SK-N-MC (cell line): ENCODE data around the gene SMIM12.

Experiments
- DNase-seq: peaks from one replicate; pipeline ENCODE4 v3.0.0-alpha.2; 2011; ENCODE audit warnings: low read depth, low spot score
- H3K27ac ChIP-seq: fragments of 200-600 bp; sonication (generic); 2 replicates; pipeline ENCODE4 v1.5.1; 2016; ENCODE audit warnings: mixed run types
- H3K36me3 ChIP-seq: fragments of 200-600 bp; sonication (generic); 2 replicates; pipeline ENCODE4 v1.6.1; 2017; ENCODE audit warnings: antibody characterized with exemption, low read length, mixed read lengths; ENCODE audit not compliant: insufficient read depth
- H3K4me3 ChIP-seq: fragments of 200-600 bp; sonication (generic); 2 replicates; pipeline ENCODE4 v1.5.1; 2016
- H3K9ac ChIP-seq: fragments of 200-600 bp; sonication (generic); 2 replicates; pipeline ENCODE4 v1.8.0; 2017; ENCODE audit warnings: mixed run types, mixed read lengths; ENCODE audit not compliant: insufficient read length
- H3K9me3 ChIP-seq: fragments of 200-600 bp; sonication (generic); 2 replicates; pipeline ENCODE4 v1.6.1; 2017; ENCODE audit warnings: low read depth, mild to moderate bottlenecking, antibody characterized with exemption, low read length, moderate library complexity, mixed read lengths
- EZH2 ChIP-seq: fragments of 200-600 bp; sonication (generic); IDR thresholded peaks from one replicate; pipeline ENCODE4 v1.6.1; 2017; ENCODE audit warnings: antibody characterized with exemption
- FOXP2 ChIP-seq: optimal IDR thresholded peaks from 2 replicates; pipeline ENCODE3; 2011; ENCODE audit warnings: mild to moderate bottlenecking, moderate library complexity; ENCODE audit not compliant: insufficient read depth; ENCODE audit errors: extremely low read length, control extremely low read depth
- POLR2AphosphoS5 ChIP-seq: IDR thresholded peaks from 2 replicates; pipeline ENCODE4 v1.6.1; 2012; ENCODE audit warnings: mild to moderate bottlenecking, low read depth, low read length, borderline replicate concordance

SMIM12 gene

GRCh38 chr1:34856697-34857096 is 2.9 kb downstream of the SMIM12 start:
- H3K9ac ChIP-seq = no peak overlapping the region
- DNase-seq = no peak
- peaks cover 14% of the 10 kb centered on the region for H3K36me3 ChIP-seq
- TF ChIP-seq POLR2AphosphoS5 (no peak), FOXP2 (no peak), EZH2 (no peak)
- H3K4me3 ChIP-seq = no peak overlapping the region
- no peaks in the 10 kb centered on the region for H3K9me3 ChIP-seq
- H3K27ac ChIP-seq = no peak overlapping the region

- Histone ChIP-seq H3K9ac (no peak overlapping the region), H3K9me3 (no peaks in the 10 kb centered on the region), H3K27ac (peak overlapping the region; percentile 26; the same call in 1 of the 2 replicates), H3K36me3 (peaks cover 14% of the 10 kb centered on the region), H3K4me3 (no peak overlapping the region)
- TF ChIP-seq POLR2AphosphoS5 (no peak), EZH2 (no peak)
- peak; percentile 83 for DNase-seq
These were observed 6.8 kb downstream of the SMIM12 start for GRCh38 chr1:34852677-34853217.

- DNase-seq = no peak
- Histone ChIP-seq H3K36me3 (peaks cover 14% of the 10 kb centered on the region), H3K9me3 (no peaks in the 10 kb centered on the region), H3K27ac (no peak overlapping the region), H3K9ac (no peak overlapping the region), H3K4me3 (no peak overlapping the region)
- TF ChIP-seq FOXP2 (no peak), EZH2 (no peak)
These were observed 8.0 kb downstream of the SMIM12 start for GRCh38 chr1:34851431-34852105.

DNA sequence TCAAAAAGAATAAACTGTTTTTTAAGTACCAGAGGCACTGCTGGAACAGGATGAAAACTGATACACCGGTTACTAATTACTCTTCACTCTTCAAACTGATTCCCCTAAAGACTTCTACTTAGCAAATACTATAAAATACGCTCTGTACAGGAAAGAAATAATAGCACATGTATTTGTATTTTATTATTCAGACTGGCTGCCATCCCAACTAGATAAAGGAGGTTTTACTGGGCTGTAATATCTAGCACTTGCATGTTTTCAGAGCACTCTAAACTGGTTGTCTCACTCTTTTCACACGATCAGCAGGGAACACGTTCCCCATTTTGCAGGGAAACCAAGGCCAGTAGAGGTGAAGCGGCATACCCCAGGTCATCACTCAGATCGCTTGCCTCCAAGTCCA is 9.2 kb downstream of the SMIM12 start:
- Histone ChIP-seq H3K36me3 (peaks cover 9% of the 10 kb centered on the region), H3K27ac (no peak overlapping the region), H3K9ac (no peak overlapping the region), H3K4me3 (no peak overlapping the region), H3K9me3 (no peaks in the 10 kb centered on the region)
- DNase-seq = no peak
- TF ChIP-seq EZH2 (no peak), POLR2AphosphoS5 (no peak), FOXP2 (no peak)

GRCh38 chr1:34847094-34847493 is 12.5 kb downstream of the SMIM12 start:
- TF ChIP-seq POLR2AphosphoS5 (no peak), EZH2 (no peak), FOXP2 (no peak)
- Histone ChIP-seq H3K36me3 (no peaks in the 10 kb centered on the region), H3K9ac (no peak overlapping the region)

GRCh38 chr1:34846265-34846664 is 13.3 kb downstream of the SMIM12 start:
- no peak overlapping the region for H3K27ac ChIP-seq
- no peak overlapping the region for H3K9ac ChIP-seq

More at GRCh38 chr1:34847094-34847493, 12.5 kb downstream of the SMIM12 start:
- no peak overlapping the region for H3K27ac ChIP-seq
- no peak overlapping the region for H3K4me3 ChIP-seq
- no peaks in the 10 kb centered on the region for H3K9me3 ChIP-seq
- DNase-seq = no peak

GRCh38 chr1:34845131-34845901 is 14.2 kb downstream of the SMIM12 start:
- TF ChIP-seq EZH2 (no peak), FOXP2 (no peak), POLR2AphosphoS5 (no peak)

More at GRCh38 chr1:34846265-34846664, 13.3 kb downstream of the SMIM12 start:
- DNase-seq = no peak
- Histone ChIP-seq H3K36me3 (no peaks in the 10 kb centered on the region), H3K9me3 (no peaks in the 10 kb centered on the region), H3K4me3 (no peak overlapping the region)
- no peak for TF ChIP-seq POLR2AphosphoS5
- no peak for TF ChIP-seq FOXP2
- TF ChIP-seq EZH2 = no peak

DNA sequence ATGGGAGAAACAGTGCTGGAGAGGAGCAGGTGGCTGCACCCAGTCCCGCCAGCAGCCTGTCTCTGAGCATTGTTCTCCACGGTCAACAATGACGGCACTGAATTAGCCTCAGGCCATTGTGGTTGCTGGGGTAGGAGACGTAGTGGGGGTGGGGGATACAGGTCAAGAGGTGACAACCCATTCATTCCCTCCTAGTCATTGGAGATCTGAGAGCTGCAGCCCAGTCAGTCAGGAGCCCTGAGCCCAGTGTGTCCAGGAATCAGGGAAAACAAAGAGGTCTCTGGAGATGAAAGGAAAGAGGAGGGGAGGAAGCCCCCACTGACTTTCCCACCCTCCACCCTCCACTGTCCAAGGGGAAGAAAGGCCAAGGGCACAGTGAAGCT is 15.3 kb downstream of the SMIM12 start:
- no peak for TF ChIP-seq POLR2AphosphoS5
- no peak for TF ChIP-seq FOXP2
- TF ChIP-seq EZH2 = no peak
- Histone ChIP-seq H3K4me3 (no peak overlapping the region), H3K36me3 (no peaks in the 10 kb centered on the region), H3K9ac (no peak overlapping the region), H3K27ac (no peak overlapping the region), H3K9me3 (no peaks in the 10 kb centered on the region)
- no peak for DNase-seq

More at GRCh38 chr1:34845131-34845901, 14.2 kb downstream of the SMIM12 start:
- DNase-seq = no peak
- Histone ChIP-seq H3K9me3 (no peaks in the 10 kb centered on the region), H3K9ac (no peak overlapping the region), H3K36me3 (no peaks in the 10 kb centered on the region), H3K27ac (no peak overlapping the region), H3K4me3 (no peak overlapping the region)
